GM18951 (cell line): ENCODE data around the gene IMMT.

Experiments
- POLR2A ChIP-seq: IDR thresholded peaks from 4 replicates; pipeline ENCODE4 v1.6.1; 2011; ENCODE audit warnings: mild to moderate bottlenecking; ENCODE audit not compliant: insufficient read length, insufficient read depth; ENCODE audit errors: extremely low read depth
- in situ Hi-C: fragments of 300-500 bp; cut with MboI; formaldehyde crosslinking; loops from one replicate; pipeline ENCODE4 v1.12.0; 2022; ENCODE audit warnings: low sequenced_read_pairs, mixed read lengths, inconsistent platforms; ENCODE audit not compliant: unreplicated experiment

The IMMT gene

GRCh38 chr2:86195055-86195807 is at the start of gene IMMT:
Gene IMMT (minus strand): TSS chr2:86195462. CDS start chr2:86195382, 80 bp downstream.
- TF ChIP-seq POLR2A: peak; percentile 94
- in situ Hi-C loops: no loop called here

GRCh38 chr2:86244781-86245180 is 49.5 kb upstream of the IMMT start:
- in situ Hi-C loops: loop anchor here (10.0 kb wide), 1 partner anchor 120 kb away; no protein-coding TSS in a partner anchor

GRCh38 chr2:86243950-86244733 is 48.9 kb upstream of the IMMT start:
- in situ Hi-C loops: loop anchor here (10.0 kb wide), 1 partner anchor 121 kb away; no protein-coding TSS in a partner anchor
- no peak for TF ChIP-seq POLR2A

GRCh38 chr2:86243272-86243671 is 48.0 kb upstream of the IMMT start:
- in situ Hi-C loops: loop anchor here (10.0 kb wide), 1 partner anchor 122 kb away; no protein-coding TSS in a partner anchor

GRCh38 chr2:86241611-86242010 is 46.3 kb upstream of the IMMT start:
- in situ Hi-C loops: loop anchor here (10.0 kb wide), 1 partner anchor 123 kb away; no protein-coding TSS in a partner anchor
- TF ChIP-seq POLR2A: no peak

More at GRCh38 chr2:86243272-86243671, 48.0 kb upstream of the IMMT start:
- no peak for TF ChIP-seq POLR2A

GRCh38 chr2:86240251-86240650 is 45.0 kb upstream of the IMMT start:
- TF ChIP-seq POLR2A: no peak
- in situ Hi-C loops: loop anchor here (10.0 kb wide), 1 partner anchor 125 kb away; no protein-coding TSS in a partner anchor

- in situ Hi-C loops: loop anchor here (10.0 kb wide), 1 partner anchor 125 kb away; no protein-coding TSS in a partner anchor
- no peak for TF ChIP-seq POLR2A
These were observed 44.5 kb upstream of the IMMT start for GRCh38 chr2:86239745-86240144.

- in situ Hi-C loops: no loop called here
- no peak for TF ChIP-seq POLR2A
These were observed 44.1 kb upstream of the IMMT start for GRCh38 chr2:86239326-86239725.

GRCh38 chr2:86238354-86238753 is 43.1 kb upstream of the IMMT start:
- in situ Hi-C loops: no loop called here
- TF ChIP-seq POLR2A: no peak

GRCh38 chr2:86237172-86237571 is 41.9 kb upstream of the IMMT start:
- no peak for TF ChIP-seq POLR2A
- in situ Hi-C loops: no loop called here

- in situ Hi-C loops: no loop called here
- no peak for TF ChIP-seq POLR2A
These were observed 40.1 kb upstream of the IMMT start for GRCh38 chr2:86235196-86235980.

GRCh38 chr2:86234563-86235131 is 39.4 kb upstream of the IMMT start:
- TF ChIP-seq POLR2A: no peak
- in situ Hi-C loops: no loop called here
